Measurements from ENCODE around the gene GPR162.
"Not testable (repeated sequence)": the region's sequence is repeated elsewhere in the genome, so short reads cannot be mapped to it uniquely, and the experiment has no call there.

Gene GPR162

GRCh38 chr12:6871052-6871957 is 49.7 kb downstream of the GPR162 start:
- peak overlapping the region; percentile 91 to 95 for H3K27ac ChIP-seq
- peak overlapping the region; percentile 81 for H3K4me3 ChIP-seq
- no peak for DNase-seq (ENCODE audit: low spot score)
- TF ChIP-seq CTCF (IDR thresholded peaks at IDR 0.05), result no peak

DNA sequence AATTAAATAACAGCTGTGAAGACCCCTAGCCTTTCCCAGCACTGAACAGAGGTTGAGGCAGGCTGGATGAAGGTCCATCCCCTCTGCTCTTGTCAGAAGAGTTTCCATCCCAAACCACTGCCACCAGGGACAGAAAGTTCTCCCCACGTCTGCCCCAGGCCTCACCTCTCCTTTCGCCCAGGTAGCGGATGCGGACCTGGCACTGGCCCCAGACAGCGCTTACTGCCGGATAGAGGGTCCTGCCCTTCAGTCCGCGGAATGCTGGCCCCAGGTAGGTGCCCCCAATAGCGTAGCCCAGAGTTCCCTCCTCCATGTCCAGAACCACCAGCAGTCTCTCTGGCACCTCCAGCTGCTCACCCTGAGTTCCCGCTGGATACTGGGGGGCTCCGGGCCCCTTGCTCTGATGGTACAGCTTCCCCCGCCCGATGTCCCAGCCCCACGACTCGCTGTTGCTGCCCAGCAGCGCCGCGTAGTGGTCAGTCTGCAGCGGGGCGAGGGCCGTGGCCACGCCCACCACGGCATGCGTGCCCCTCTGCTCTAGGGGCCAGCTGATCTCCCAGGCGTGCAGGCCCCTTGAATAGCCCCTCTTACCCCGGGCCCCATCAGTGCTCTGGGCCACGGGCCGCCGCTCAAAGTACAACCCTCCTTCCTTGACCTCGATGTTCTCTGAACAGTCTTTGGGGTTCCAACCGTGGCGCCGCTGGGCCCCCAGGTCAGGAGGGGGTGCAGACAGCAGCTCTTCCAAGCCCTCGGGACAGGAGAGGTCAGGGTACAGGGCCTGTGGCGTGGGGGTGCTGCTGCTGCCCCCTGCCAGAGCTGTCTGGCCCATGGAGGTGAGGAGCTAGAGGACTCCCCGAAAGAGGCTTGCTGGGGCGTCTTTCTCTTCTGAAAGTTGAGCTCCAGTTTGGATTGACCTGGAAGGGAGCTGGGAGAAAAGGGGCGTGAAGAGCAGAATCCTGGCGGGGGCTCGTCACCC is 50.7 kb downstream of the GPR162 start:
- Histone ChIP-seq H3K27ac (peak overlapping the region; percentile 91 to 95), H3K4me3 (peak overlapping the region; percentile 81)
- DNase-seq (ENCODE audit: low spot score), result peak; percentile 89
- TF ChIP-seq CTCF (IDR thresholded peaks at IDR 0.05), result peak; percentile 92

DNA sequence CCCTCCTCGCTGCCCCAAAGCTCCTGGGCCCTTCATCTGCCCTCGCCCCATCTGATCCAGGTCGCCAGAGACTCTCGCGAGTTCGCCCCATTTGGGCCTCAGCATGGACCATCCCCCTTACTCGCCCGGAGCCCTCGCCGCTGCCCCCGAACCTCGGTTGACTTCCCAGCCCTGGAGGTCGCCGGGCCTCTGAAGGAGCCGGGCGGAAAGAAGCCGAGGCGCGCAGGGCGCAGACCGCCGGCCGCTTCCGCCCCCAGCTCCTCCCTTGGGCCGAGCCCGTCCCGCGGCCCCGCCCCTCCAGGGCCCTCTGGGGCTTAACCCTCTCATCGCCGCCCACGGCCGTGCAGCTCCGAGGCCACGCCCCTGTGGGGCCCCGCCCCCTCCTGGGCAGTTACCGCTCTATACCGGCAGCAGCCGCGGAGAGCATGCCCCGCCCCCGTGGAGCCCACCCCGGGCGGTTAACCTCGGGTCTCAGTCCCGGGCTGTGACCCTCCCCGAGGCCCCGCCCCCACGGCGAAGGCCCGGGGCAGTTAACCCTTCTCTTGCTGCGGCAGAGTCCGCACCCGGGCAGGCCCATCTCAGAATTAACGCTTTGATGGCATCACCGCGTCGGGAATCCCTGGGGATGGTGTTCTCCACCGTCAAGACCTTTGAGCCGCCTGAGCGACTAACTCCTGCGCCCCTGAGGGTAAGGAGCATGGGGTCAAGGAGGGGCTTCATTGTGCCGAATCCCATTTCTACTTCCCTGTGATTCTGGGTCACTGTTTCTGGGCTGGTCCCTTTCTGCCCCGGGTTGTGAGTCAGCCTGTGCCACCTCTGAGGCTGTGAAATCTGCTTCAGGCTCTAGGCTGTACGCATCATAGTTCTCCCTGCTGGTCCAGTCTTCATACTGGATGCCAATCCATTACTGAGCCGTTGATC is 51.7 kb downstream of the GPR162 start, which contains the start of gene SPSB2:
Gene SPSB2 (minus strand): TSS at position 210 of the 921 bp plus-strand sequence. CDS start 402 bp downstream, outside the sequence.
- TF ChIP-seq CTCF (IDR thresholded peaks at IDR 0.05), result no peak
- Histone ChIP-seq H3K4me3 (peak within 1 kb of the TSS; percentile 81), H3K27ac (peak within 1 kb of the TSS; percentile 91 to 95)
- DNase-seq (ENCODE audit: low spot score), result peak; percentile 98

DNA sequence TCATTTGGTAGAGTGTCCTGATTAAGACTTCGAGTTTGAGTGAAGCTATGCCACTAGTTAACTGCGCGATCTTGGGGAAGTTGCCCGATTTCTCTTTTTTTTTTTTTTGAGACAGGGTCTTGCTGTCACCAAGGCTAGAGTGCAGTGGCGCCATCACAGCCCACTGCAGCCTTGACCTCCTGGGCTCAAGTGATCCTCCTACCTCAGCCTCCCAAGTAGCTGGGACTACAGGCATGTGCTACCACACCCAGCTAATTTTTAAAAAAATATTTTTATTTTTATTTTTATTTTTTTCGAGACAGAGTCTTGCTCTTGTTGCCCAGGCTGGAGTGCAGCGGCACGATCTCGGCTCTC is 52.4 kb downstream of the GPR162 start:
- Histone ChIP-seq H3K27ac (peak overlapping the region; percentile 91 to 95), H3K4me3 (peak overlapping the region; percentile 81)
- DNase-seq (ENCODE audit: low spot score), result not testable (repeated sequence)

Data from coronary artery (tissue), 2 donors.